NCI-H2196 (cell line): ENCODE measurements around the gene OR2H1.

ENCODE experiments used
- DNase-seq: peaks from one replicate; lab custom pipeline; 2025; ENCODE audit not compliant: unreplicated experiment; lab: John Stamatoyannopoulos, UW

Gene OR2H1

DNA sequence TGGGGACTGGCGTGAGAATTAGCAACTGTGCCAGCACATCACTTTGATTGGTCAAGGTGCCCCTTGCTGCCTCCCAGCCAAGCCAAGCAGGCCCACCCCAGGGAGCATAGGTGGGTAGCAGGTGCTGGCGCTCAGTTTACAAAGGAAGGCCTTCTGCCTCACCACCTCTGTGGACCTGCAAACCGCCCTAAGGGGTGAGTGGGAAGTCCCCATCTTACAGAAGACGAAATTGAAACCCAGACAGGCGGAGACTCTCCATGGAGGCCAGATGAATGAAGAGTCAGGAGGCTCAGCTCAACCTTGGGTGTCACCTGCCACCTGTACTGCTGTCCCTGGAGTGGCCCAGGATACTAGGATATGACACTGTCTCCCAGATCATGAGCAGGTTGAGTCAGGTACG is 52.3 kb downstream of the OR2H1 start:
- no peak for DNase-seq

DNA sequence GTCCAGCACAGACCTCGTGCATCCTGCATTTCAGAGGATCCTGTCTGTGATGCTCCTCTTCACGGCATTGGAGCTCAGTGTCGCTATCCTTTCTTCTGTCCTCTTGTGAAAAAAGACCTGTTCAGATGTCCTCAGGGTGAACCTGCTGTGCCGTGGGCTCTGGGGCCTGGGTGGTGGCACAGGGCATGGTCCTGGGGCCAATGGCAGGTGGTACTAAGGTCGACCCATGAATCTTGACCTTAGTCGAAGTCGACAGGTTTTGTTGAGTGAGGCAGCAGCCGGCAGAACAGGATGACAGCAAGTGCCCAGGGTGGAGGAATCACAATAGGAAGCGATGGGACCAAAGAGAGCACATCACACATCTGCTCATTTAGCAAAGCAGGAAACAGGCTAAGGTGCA is 52.8 kb downstream of the OR2H1 start:
- no peak for DNase-seq

DNA sequence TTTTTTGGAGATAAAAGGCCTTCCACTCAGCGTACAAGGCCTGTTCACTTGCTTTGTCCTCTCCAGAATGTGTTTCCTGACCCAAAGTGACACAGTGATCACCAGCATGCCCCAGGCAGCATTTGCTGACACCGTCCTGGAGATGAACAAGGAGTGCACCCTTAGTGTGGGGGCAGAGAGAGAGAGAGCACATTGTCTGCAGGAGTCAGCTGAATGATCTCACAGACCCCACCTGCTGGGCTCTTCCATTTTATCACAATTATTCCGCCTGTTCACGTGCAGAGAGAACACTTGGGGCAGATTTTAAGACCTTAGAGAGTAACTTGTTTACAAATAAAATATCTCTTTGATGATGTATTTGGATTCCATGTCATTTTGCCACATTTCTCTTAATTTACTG is 53.2 kb downstream of the OR2H1 start:
- no peak for DNase-seq

DNA sequence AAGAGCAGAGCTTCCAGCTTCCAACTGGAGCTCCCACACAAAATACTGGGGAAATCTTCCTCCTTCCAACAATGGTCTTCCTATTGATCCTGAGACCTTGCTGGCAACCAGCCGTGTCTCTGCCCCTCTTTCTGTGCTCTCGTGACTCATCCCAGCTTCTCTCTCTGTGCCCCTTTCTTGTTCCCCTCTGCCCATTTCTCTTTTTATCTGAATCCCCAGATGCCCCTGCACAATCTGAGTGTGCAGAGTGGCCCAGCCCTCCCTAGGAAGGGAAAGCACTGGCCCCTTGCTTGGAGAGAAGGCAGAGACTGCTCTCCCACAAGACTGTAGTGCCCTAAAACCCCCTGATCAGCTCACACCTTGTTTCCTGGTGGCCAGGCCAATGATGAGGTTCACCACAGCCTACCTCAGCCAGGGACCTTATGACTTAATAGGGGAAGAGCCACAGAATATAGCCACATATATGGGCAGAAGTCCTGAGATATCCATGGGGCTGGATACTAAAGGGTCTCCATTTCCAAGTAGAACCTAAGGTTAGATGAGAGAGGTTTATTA is 53.9 kb downstream of the OR2H1 start:
- no peak for DNase-seq
